GM18951 (cell line): ENCODE measurements around the gene THRAP3.

Experiments
- POLR2A ChIP-seq: IDR thresholded peaks from 4 replicates; pipeline ENCODE4 v1.6.1; 2011; ENCODE audit warnings: mild to moderate bottlenecking; ENCODE audit not compliant: insufficient read length, insufficient read depth; ENCODE audit errors: extremely low read depth
- in situ Hi-C: fragments of 300-500 bp; cut with MboI; formaldehyde crosslinking; loops from one replicate; pipeline ENCODE4 v1.12.0; 2022; ENCODE audit warnings: low sequenced_read_pairs, mixed read lengths, inconsistent platforms; ENCODE audit not compliant: unreplicated experiment

Gene THRAP3

GRCh38 chr1:36342426-36343185 lies 118.4 kb downstream of the THRAP3 start:
- in situ Hi-C loops: no loop called here
- no peak for TF ChIP-seq POLR2A

- in situ Hi-C loops: no loop called here
- no peak for TF ChIP-seq POLR2A
Measured at GRCh38 chr1:36343651-36344394, 119.6 kb downstream of the THRAP3 start.

- in situ Hi-C loops: no loop called here
- no peak for TF ChIP-seq POLR2A
Measured at GRCh38 chr1:36344395-36344680, 120.1 kb downstream of the THRAP3 start.

- no peak for TF ChIP-seq POLR2A
- in situ Hi-C loops: no loop called here
Measured at GRCh38 chr1:36345353-36345752, 121.1 kb downstream of the THRAP3 start.

GRCh38 chr1:36346741-36347370 lies 122.6 kb downstream of the THRAP3 start:
- TF ChIP-seq POLR2A: no peak
- in situ Hi-C loops: no loop called here

- in situ Hi-C loops: no loop called here
Measured at GRCh38 chr1:36349241-36349671, 125.0 kb downstream of the THRAP3 start.

GRCh38 chr1:36349839-36350238 lies 125.6 kb downstream of the THRAP3 start:
- in situ Hi-C loops: no loop called here
- no peak for TF ChIP-seq POLR2A

More at GRCh38 chr1:36349241-36349671, 125.0 kb downstream of the THRAP3 start:
- no peak for TF ChIP-seq POLR2A

GRCh38 chr1:36350659-36351226 lies 126.5 kb downstream of the THRAP3 start:
- TF ChIP-seq POLR2A: no peak
- in situ Hi-C loops: no loop called here

- no peak for TF ChIP-seq POLR2A
- in situ Hi-C loops: no loop called here
Measured at GRCh38 chr1:36351227-36351977, 127.2 kb downstream of the THRAP3 start.

GRCh38 chr1:36352125-36352909 lies 128.1 kb downstream of the THRAP3 start:
- TF ChIP-seq POLR2A: no peak
- in situ Hi-C loops: no loop called here

- TF ChIP-seq POLR2A: no peak
- in situ Hi-C loops: no loop called here
Measured at GRCh38 chr1:36352910-36353878, 129.0 kb downstream of the THRAP3 start.
